Fibroblast of skin of left biceps (primary cell): Measurements from ENCODE around the gene MPL.
A peak's percentile ranks its signal among the peaks of the same experiment; 100 is the strongest.

Experiments
- DNase-seq, 2 experiments: peaks; one replicate each; pipeline ENCODE4 v3.0.0-alpha.2; 2013; ENCODE audit warnings: low read depth in 2 of 2

MPL gene

DNA sequence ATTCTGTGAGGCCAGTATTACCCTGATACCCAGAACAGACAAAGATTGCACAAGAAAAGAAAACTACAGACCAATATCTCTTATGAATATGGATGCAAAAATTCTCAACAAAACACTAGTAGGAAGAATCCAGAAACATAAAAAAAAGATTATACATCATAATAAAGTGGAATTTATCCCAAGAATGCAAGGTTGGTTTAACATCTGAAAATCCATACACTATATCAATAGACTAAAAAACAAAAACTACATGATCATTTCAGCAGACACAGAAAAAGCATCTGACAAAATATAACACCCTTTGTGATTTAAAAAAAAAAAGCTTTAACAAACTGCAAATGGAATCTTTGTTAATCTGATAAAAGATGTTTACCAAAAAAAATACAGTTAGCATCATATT lies 12.2 kb upstream of the MPL start:
- DNase-seq: no peak

DNA sequence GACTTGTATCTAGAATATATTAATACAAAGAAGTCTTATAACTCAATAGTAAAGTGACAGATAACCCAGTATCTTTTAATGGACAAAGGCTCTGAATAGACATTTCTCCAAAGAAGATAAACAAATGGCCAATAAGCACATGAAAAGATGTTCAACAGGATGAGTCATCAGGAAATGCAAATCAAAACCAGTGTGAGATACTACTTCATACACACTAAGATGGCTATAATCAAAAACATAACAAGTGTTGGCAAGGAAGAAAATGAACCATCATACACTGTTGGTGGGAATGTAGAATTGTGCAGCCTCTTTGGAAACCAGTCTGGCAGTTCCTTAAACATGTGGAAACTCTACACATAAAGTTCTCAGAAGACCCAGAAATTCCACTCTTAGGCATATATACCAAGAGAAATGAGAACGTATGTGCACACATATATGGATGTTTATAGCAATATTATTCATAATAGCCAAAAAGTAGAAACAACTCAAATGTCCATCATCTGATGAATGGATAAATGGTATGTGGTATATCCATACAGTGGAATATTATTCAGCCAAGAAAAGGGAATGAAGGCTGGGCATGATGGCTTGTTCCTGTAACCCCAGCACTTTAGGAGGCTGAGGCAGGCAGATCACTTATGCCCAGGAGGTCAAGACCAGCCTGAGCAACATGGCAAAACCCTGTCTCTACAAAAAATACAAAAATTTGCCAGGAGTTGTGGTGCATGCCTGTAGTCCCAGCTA lies 9.9 kb upstream of the MPL start:
- peak; percentile 38 to 43 for DNase-seq

DNA sequence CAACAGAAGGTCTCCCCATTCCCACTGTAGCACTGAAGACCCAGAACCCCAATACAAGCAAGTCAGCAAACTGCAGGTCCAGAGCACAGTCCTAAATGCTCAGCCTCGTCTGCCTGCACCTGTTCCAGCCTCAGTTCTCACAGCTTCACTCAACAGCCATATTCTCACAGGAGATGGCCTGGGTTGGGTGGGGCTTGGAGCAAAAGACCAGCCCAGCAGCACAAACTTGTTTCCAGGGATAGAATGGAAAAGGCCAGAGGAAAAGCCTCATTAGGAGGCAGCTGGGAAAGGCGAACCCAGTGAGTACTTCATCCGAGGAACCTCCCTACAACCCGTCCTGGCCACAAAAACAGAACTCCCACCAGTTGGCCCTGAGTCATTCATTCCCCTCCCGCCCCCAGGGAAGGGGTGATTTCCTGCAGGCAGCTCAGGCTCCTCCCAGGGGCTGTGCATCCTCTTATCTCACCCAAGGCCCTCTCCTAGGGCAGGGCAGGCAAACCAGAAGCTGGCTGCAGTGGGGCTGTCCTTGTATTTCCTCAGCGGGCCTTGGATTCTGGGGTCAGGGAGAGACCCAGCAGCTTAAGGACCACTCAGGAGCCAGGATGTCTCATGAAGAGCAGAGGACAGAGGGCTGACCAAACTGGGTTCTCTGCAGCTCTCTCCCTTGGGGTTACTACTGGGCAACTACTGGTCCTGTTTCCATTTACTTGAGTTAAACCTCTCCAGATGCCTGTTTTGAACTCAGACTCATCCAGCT lies 7.4 kb upstream of the MPL start:
- DNase-seq: peak; percentile 44 to 45

DNA sequence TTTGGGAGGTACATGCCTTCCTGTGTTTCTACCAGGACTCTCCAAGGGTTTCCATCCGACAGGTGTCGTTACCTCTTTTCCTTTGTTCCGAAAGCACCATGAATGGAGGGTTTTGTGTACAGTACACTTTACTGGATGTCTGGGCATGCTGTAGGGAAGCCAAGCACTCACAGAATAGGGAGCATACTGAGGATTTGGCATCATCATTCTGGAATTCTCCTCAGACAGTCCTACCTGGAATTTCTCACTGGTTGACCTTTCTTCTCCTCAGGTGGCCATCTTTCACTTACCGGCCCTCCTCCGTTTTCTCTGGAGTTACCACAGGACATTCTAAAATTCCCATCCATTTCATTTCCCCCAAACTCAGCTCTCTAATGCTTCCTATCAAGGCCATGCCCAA lies 5.9 kb upstream of the MPL start:
- no peak for DNase-seq

DNA sequence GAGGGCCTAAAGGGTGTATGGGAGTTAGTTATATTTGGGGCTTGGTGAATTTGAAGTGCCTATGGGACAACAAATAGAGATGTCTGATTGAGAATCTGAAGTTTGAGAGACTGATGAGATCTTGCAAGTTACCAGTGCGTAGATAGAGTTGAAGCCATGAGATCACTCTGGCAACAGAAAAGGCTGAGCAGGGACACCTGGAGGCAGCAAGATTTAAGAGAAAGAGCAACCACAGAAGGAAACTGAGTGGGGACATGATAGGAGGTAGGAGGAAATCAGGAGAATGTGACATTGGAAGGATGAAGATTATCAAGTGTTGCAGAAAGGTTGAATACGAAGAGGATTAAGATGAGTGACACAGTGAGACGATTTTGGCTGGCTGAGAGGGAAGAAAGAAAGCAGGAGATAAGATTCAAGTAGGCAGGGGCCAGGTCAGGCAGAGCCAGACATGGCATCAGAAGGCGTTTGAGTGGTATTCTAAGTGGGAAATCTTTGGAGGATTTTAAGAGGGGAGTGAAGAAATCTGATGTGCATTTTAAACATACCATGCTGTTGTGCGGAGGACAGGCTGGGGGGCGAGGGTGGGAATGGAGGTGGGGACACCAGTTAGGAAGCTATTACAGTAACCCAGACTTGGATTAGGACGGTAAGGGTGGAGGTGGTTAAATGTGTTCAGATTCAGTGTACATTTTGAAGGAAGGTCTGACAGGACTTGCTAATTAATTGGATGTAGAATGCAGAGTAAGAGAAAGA lies 3.0 kb upstream of the MPL start:
- no peak for DNase-seq

DNA sequence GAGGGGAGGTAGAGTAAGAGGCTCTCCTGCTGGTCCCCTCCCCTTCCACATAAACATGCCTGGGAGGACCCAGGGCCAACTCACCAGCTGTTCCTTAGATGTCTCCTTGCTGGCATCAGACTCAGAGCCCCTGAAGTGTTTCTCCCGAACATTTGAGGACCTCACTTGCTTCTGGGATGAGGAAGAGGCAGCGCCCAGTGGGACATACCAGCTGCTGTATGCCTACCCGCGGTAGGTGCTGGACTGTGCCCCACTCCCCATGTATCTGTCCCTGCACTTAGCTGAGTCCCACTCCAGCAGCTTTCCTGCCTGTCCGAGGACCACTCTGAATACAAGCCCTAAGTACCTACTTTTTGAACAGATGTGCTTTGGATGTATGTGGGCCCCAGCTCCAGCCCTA lies 383 bp downstream of the MPL start:
- no peak for DNase-seq

DNA sequence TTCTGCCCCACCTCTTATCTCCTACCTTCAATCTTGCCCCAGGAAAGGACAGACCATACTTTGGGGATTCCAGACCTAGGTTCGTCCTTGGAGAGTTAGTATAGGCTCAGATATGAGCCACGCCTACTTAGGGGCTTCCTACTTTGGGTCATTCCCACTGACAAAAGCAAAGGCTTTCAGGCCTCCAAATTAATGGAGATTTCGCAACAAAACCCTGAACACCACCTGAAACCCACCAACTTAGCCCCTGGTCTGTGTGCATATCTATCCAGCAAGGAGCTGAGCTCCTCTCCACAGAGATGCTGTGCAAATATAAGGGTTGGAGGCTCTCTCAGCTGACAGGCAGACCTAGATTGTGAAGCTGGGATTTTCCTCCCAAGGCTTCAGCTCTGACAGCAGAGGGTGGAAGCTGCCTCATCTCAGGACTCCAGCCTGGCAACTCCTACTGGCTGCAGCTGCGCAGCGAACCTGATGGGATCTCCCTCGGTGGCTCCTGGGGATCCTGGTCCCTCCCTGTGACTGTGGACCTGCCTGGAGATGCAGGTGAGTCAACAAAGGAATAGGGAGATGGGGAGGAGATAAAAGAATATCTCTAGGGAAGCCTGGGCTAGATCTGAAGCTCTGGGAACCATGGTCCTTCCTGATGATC lies 2.1 kb downstream of the MPL start:
- DNase-seq: no peak

DNA sequence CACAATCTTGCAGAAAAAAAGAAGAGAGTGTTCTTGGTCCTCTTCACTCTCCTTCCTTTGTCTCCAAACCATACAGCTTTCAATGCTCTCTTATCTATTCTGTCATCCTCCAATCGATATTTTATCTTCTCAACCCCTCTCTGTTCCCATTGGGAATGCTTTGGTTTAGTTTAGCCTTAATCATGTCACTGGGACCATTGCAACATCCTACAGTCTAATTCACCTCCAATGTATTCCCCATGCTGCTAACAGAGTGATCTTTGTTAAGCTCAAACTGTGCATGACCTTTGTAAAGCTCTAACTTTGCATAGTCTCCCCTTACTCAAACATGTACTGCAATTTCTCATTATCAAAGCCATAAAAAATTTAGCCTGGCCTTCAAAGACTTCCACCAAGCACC lies 2.9 kb downstream of the MPL start:
- DNase-seq: no peak

DNA sequence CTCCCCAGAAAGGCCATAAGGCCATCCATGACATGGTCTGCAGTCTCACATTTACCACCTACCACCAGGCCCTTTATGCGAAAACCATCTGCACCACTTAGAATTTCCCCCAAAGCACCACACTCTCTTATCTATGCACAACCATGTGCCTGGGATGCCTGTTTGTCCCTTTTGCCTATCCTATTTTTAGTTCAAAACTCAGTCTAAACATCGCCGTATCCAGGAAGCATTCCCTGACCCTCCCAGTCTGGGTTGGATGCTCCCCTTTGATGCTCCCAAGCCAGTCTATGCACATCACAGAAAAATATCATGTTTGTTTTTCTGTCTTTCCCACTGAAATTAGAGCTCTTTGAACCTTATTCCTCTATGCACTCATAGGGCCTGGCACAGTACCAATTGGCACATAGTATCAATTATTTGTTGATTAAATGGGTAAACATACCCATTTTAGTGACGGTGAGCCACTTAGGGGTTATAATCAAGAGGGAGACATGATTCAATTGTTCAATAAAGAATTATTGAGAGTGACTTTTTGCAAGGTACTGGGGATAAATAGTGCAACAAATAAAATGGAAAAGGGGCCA lies 6.7 kb downstream of the MPL start:
- DNase-seq: no peak

DNA sequence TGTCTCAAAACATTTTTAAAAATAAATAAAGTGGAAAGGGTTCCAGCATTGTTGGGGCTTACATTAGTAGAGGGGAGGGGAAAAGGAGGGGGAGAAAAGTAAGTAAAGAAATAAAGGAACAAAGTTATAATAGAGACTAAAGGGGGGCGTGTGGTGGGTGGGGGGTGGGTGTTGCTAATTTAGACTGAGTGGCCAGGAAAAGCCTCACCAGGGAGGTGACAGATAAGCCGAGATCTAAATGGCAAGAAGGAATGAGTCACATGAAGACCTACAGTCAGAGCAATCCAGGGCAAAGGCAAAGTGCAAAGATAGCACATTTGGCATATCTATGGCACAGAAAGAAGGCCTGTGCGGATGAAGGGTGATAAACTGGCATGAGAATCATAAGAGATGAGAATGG lies 7.5 kb downstream of the MPL start:
- no peak for DNase-seq

DNA sequence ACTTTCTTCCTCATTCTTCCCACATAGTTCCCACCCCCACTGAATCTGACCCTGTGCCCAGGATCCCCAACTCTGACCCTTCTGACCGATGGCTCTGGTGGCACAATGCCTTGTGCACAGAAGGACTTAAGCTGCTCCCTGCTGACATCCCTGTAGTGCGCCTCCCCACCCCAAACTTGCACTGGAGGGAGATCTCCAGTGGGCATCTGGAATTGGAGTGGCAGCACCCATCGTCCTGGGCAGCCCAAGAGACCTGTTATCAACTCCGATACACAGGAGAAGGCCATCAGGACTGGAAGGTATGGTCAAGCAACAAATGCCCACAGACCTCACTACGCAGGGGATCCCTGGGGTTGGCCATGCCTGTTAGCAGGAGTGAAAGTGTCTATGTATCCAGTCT lies 9.0 kb downstream of the MPL start:
- no peak for DNase-seq

DNA sequence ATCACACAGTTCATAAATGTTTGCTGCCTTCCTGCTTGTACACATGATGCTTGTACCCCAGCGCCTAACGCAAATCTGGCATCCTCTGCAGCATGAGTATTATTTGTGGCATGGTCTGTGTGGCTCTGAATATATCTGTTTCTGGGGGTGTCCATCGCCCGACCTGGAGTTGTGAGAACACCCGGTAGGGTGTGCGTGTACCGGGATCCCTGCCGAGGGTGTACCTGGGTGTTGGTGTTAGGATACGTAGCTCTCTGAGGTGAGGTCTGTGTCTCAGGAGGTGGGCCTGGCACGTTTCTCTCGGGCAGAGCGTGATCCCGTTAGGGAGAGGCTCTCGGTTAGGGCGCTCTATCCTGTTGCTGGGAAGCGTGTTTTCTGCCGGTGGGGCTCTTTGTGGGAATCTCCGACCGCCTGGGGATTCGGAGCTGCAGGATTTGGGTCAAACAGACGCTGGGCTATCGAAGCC lies 10.8 kb downstream of the MPL start:
- DNase-seq: no peak

DNA sequence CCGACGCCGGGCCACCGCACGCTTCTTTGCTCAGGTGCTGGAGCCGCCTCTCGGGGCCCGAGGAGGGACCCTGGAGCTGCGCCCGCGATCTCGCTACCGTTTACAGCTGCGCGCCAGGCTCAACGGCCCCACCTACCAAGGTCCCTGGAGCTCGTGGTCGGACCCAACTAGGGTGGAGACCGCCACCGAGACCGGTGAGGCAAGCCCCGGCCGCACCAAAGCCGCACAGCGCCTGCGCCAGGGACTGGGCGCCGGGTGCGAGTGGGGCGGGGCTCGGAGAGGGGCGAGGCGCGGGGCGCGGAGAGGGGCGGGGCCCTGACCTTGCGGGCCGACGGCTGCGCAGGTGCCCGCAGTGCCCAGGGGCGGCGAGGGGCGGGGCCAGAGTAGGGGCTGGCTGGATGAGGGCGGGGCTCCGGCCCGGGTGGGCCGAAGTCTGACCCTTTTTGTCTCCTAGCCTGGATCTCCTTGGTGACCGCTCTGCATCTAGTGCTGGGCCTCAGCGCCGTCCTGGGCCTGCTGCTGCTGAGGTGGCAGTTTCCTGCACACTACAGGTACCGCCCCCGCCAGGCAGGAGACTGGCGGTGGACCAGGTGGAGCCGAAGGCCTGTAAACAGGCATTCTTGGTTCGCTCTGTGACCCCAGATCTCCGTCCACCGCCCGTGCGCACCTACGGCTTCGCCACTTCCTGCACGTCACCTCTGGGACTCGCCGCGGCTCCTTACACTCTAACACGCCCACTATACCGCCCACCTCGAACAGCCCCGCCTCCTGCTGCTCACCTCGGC lies 11.4 kb downstream of the MPL start:
- DNase-seq: no peak

DNA sequence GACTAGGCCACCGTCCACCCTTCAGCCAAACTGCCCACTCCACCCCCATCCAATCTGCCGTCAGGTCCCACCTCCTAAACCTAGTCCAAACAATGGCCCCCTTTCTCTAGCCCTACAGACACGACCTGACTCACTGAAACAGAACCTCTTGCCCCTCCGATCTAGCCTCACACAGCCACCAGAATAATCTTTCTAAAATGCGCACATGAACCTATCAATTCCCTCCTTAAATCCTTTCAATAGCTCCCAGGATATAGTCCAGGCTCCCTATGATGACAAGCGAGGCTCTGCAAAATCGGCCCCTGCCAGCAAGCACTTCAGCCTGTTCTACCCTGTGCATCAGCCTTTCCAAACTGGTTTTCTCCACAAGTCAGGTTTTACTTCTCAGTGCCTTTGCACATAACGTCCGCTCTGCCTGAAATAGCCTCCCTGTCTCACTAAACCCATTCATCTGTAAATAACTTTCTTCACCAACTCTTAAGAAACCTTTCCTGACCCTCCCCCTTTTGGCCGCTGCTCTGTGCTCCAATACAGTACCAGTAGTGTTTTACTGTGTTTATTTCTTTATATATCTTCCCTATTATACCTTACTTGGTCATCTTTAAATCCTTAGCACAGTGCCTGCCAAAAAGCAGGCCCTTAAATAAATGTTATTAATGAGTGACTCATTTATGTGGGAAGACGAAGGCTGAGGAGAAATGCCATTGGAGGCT lies 12.1 kb downstream of the MPL start:
- DNase-seq: peak; percentile 44 to 55

DNA sequence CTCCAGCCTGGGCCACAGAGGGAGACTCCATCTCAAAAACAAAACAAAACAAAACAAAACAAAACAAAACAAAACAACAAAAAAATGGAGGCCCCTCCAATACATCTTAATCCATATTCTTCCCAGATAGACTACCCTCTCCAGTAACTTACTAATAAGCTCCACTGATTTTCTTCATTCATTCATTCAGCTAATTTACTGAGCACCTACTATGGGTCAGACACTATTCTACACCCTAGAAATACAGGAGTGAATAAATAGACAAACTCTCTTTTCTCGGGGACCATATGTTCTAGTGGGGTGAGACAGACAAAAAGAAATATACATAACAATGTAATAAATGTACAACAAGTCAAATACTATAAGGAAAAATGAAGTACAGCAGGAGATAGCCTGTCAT lies 13.4 kb downstream of the MPL start:
- no peak for DNase-seq

DNA sequence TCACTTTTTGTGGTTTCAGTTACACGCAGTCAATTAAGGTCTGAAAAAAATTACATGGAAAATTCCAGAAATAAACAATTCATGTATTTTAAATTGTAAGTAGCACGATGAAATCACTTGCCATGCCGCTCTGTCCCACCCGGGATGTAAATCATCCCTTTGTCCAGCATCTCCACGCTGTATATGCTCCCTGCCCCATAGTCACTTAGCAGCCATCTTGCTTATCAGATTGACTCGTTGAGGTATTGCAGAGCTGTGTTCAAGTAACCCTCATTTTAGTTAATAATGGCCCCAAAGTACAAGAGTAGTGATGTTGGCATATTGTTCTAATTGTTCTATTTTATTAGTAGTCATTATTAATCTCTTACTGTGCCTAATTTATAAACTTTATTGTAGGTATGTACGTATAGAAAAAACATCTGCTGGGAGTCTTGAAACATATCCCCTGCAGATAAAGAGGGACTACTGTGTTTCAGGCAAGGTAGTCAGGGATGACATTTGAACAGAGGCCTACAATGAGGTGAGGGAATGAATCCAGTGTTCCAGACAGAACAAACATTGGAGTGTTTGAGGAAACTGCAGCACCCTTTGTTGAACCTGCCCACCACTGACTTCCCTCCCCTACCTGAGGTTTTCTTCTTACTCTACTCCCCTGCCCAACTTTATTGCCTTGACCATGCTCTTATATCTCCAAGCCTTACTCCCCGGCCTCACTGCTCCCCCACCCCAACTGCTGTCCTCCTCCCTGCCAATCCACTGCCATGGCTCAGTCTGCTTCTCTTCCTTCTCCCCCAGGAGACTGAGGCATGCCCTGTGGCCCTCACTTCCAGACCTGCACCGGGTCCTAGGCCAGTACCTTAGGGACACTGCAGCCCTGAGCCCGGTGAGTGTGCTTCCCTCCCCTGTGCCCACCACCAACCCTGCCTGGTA lies 14.1 kb downstream of the MPL start:
- DNase-seq: no peak

DNA sequence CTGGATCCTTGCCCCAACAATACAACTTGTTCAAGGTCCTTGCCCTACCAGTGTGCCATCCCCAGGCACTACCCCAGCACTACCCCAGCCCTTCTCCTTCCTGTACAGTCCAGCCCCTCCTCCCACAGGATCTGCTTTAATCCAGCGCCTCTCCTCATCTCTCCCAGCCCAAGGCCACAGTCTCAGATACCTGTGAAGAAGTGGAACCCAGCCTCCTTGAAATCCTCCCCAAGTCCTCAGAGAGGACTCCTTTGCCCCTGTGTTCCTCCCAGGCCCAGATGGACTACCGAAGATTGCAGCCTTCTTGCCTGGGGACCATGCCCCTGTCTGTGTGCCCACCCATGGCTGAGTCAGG lies 14.7 kb downstream of the MPL start:
- no peak for DNase-seq

DNA sequence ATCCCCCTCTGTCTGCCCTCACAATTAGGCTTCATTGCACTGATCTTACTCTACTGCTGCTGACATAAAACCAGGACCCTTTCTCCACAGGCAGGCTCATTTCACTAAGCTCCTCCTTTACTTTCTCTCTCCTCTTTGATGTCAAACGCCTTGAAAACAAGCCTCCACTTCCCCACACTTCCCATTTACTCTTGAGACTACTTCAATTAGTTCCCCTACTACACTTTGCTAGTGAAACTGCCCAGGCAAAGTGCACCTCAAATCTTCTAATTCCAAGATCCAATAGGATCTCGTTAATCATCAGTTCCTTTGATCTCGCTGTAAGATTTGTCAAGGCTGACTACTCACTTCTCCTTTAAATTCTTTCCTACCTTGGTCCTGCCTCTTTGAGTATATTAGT lies 15.3 kb downstream of the MPL start:
- DNase-seq: no peak

DNA sequence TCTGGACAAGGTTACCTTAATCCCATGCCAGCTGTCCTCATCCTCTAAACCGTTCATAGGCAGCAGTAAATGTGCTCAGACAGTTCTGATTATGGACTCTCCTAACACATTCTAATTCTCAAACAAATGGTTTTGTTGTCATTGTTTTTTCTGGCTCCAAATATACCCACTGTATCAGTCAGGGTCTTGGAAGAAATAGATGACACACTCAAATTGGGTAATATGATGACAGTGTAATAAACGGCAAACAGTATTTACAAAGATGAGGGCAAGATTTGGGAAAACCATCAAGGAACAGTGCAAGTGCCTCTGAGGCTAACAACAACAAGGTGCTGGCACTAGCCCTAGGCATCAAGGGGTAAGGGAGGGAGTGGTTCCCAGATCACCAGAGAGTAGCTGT lies 16.9 kb downstream of the MPL start:
- no peak for DNase-seq
